Panc1 (cell line): ENCODE data around the gene RNF4.

ENCODE experiments used
- CTCF ChIP-seq: fragments of 450-650 bp; IDR thresholded peaks from 2 replicates; pipeline ENCODE4 v1.5.1; 2017; ENCODE audit warnings: mild to moderate bottlenecking
- POLR2AphosphoS5 ChIP-seq: IDR thresholded peaks from 2 replicates; pipeline ENCODE4 v1.6.1; 2012; ENCODE audit warnings: mild to moderate bottlenecking, low read depth, low read length, moderate library complexity
- REST ChIP-seq, 2 experiments: IDR thresholded peaks; 2 replicates each; pipeline ENCODE4 v1.6.1; 2011 to 2012; ENCODE audit warnings: low read depth in 2 of 2, control low read depth in 1 of 2, low read length in 1 of 2, mild to moderate bottlenecking in 1 of 2, moderate library complexity in 1 of 2; ENCODE audit not compliant: insufficient read depth in 1 of 2

- TF ChIP-seq CTCF (no peak), POLR2AphosphoS5 (no peak), REST (IDR thresholded peaks at IDR 0.05; ENCODE audit: insufficient read depth in 1 of 2, low read depth in 2 of 2, low read length in 1 of 2) (no peak)
These were observed 32.0 kb upstream of the RNF4 start for GRCh38 chr4:2436761-2437474.
